Erythroblast (primary cell): ENCODE data around the gene FUT3.

Source experiments
- GATA1 ChIP-seq: IDR thresholded peaks from 2 replicates; pipeline ENCODE4 v1.6.1; 2011; ENCODE audit warnings: low read depth, mild to moderate bottlenecking, control low read depth, low read length, moderate library complexity
- POLR2A ChIP-seq: IDR thresholded peaks from 2 replicates; pipeline ENCODE4 v1.6.1; 2011; ENCODE audit warnings: mild to moderate bottlenecking, low read length

- no peak for TF ChIP-seq POLR2A
- TF ChIP-seq GATA1 = no peak
Measured at GRCh38 chr19:5850189-5850588, 1.1 kb downstream of the FUT3 start.
